Testis (tissue), 2 donors: ENCODE data around the gene SLC25A11.

Experiments used
- POLR2A ChIP-seq: fragments of 450-650 bp; IDR thresholded peaks from one replicate; pipeline ENCODE4 v1.6.1; 2017; ENCODE audit warnings: antibody characterized with exemption, mild to moderate bottlenecking, moderate library complexity
- TF ChIP-seq, protein P1 (sequence below), 3 experiments: fragments of 450-650 bp in 2 of 3; fragments of 200-600 bp in 1 of 3; sonication (generic) in 1 of 3; IDR thresholded peaks; one replicate each; pipeline ENCODE4 v1.5.1; 2016 to 2019; ENCODE audit warnings: antibody characterized with exemption in 3 of 3, mild to moderate bottlenecking in 2 of 3, moderate library complexity in 1 of 3

GRCh38 chr17:4956493-4957061 lies 16.7 kb upstream of the SLC25A11 start:
- TF ChIP-seq, protein P1, sequence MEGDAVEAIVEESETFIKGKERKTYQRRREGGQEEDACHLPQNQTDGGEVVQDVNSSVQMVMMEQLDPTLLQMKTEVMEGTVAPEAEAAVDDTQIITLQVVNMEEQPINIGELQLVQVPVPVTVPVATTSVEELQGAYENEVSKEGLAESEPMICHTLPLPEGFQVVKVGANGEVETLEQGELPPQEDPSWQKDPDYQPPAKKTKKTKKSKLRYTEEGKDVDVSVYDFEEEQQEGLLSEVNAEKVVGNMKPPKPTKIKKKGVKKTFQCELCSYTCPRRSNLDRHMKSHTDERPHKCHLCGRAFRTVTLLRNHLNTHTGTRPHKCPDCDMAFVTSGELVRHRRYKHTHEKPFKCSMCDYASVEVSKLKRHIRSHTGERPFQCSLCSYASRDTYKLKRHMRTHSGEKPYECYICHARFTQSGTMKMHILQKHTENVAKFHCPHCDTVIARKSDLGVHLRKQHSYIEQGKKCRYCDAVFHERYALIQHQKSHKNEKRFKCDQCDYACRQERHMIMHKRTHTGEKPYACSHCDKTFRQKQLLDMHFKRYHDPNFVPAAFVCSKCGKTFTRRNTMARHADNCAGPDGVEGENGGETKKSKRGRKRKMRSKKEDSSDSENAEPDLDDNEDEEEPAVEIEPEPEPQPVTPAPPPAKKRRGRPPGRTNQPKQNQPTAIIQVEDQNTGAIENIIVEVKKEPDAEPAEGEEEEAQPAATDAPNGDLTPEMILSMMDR (IDR thresholded peaks at IDR 0.05): no peak
- no peak for TF ChIP-seq POLR2A
